Endothelial cell of umbilical vein (primary cell): ENCODE measurements around the gene SELP. TPM values are rescaled to one million over a fixed set of nuclear protein-coding genes. Genes with fewer than 3 reads are reported as not detected.
A peak's percentile ranks its signal among the peaks of the same experiment; 100 is the strongest.

Experiments used
- BruUV-seq: library from RNA; stranded (reverse); fragments of 400-500 nt; replicated peaks from 2 replicates; lab custom pipeline; 2021; lab: Mats Ljungman, UMichigan
- CTCF ChIA-PET: fragments of 300-600, 350-600 bp; sonication (Branson Sonifier 250); formaldehyde crosslinking; loops from one replicate; lab custom pipeline; 2021; ENCODE audit warnings: antibody characterized with exemption, inconsistent platforms; lab: Charles Lee
- POLR2A ChIA-PET: fragments of 300-600, 350-600 bp; sonication (Branson Sonifier 250); formaldehyde crosslinking; loops from one replicate; lab custom pipeline; 2021; ENCODE audit warnings: antibody characterized with exemption, inconsistent platforms; lab: Charles Lee
- DNase-seq: peaks from one replicate; pipeline ENCODE4 v3.0.0-alpha.2; 2011; ENCODE audit warnings: low read depth, low spot score
- FAIRE-seq: peaks from 2 replicates; lab custom pipeline; 2011; peaks lifted over from hg19 to GRCh38; lab: Jason Lieb, UNC
- H2AFZ ChIP-seq: 2 replicates; pipeline ENCODE4 v1.6.0; 2012; ENCODE audit warnings: low read depth, low read length, control low read depth, inconsistent platforms
- H3K27ac ChIP-seq: 2 replicates; pipeline ENCODE4 v1.5.1; 2011; ENCODE audit warnings: low read depth, mild to moderate bottlenecking, control low read depth, low read length, moderate library complexity; ENCODE audit not compliant: insufficient read depth
- H3K27me3 ChIP-seq, 2 experiments: 2 replicates each; pipeline versions ENCODE4 v1.6.0 to v1.6.1; 2011; ENCODE audit warnings: low read length in 2 of 2, mixed read lengths in 1 of 2; ENCODE audit not compliant: control insufficient read depth in 2 of 2, insufficient read depth in 2 of 2
- H3K36me3 ChIP-seq, 2 experiments: 2 replicates in 1 of 2; 3 replicates in 1 of 2; pipeline ENCODE4 v1.5.1; 2011; ENCODE audit warnings: low read length in 2 of 2, mild to moderate bottlenecking in 1 of 2, moderate library complexity in 1 of 2; ENCODE audit not compliant: control insufficient read depth in 2 of 2, insufficient read depth in 2 of 2; ENCODE audit errors: extremely low read depth in 1 of 2
- H3K4me1 ChIP-seq: 3 replicates; pipeline ENCODE4 v1.5.1; 2011; ENCODE audit warnings: mild to moderate bottlenecking, low read length; ENCODE audit not compliant: control insufficient read depth, insufficient read depth; ENCODE audit errors: extremely low read depth
- H3K4me2 ChIP-seq: 2 replicates; pipeline ENCODE4 v1.6.1; 2011; ENCODE audit warnings: low read length, control low read depth, mixed read lengths; ENCODE audit not compliant: insufficient read depth
- H3K4me3 ChIP-seq, 3 experiments: fragments of 200-600 bp in 1 of 3; sonication (generic), shearing (Covaris generic) in 1 of 3; replicated peaks in 1 of 3; 2 replicates each; pipeline ENCODE4 v1.5.1; 2011 to 2016; ENCODE audit warnings: control low read depth in 3 of 3, low read length in 3 of 3, mild to moderate bottlenecking in 2 of 3, inconsistent platforms in 1 of 3, low read depth in 1 of 3, moderate library complexity in 1 of 3; ENCODE audit not compliant: insufficient read depth in 1 of 3
- H3K79me2 ChIP-seq: 2 replicates; pipeline ENCODE4 v1.6.0; 2012; ENCODE audit warnings: low read length, inconsistent platforms; ENCODE audit not compliant: control insufficient read depth, insufficient read depth
- H3K9ac ChIP-seq: replicated peaks from 2 replicates; pipeline ENCODE3; 2011; ENCODE audit warnings: low read length, control low read depth; ENCODE audit not compliant: insufficient read depth; ENCODE audit errors: extremely low read depth
- H3K9me1 ChIP-seq: replicated peaks from 3 replicates; pipeline ENCODE4 v1.6.0; 2011; ENCODE audit warnings: mild to moderate bottlenecking, low read length; ENCODE audit not compliant: control insufficient read depth, insufficient read depth; ENCODE audit errors: extremely low read depth
- H3K9me3 ChIP-seq: replicated peaks from 2 replicates; pipeline ENCODE4 v1.5.1; 2012; ENCODE audit warnings: low read length, inconsistent platforms; ENCODE audit not compliant: control insufficient read depth, insufficient read depth
- H4K20me1 ChIP-seq: replicated peaks from 2 replicates; pipeline ENCODE3; 2011; ENCODE audit warnings: mild to moderate bottlenecking, low read length; ENCODE audit not compliant: control insufficient read depth, insufficient read depth; ENCODE audit errors: extremely low read depth
- EZH2 ChIP-seq: IDR thresholded peaks from 2 replicates; pipeline ENCODE4 v1.6.1; 2012; ENCODE audit warnings: borderline replicate concordance, low read depth, mild to moderate bottlenecking, moderate library complexity, low read length, inconsistent platforms; ENCODE audit not compliant: severe bottlenecking
- FOS ChIP-seq: IDR thresholded peaks from 2 replicates; pipeline ENCODE4 v1.6.1; 2011; ENCODE audit warnings: mild to moderate bottlenecking, low read length, moderate library complexity, borderline replicate concordance; ENCODE audit not compliant: insufficient read depth
- GATA2 ChIP-seq: IDR thresholded peaks from 2 replicates; pipeline ENCODE4 v1.7.0; 2011; ENCODE audit warnings: low read depth, mild to moderate bottlenecking, moderate library complexity, mixed read lengths, low read length; ENCODE audit not compliant: insufficient read length, insufficient read depth
- JUN ChIP-seq: IDR thresholded peaks from 2 replicates; pipeline ENCODE4 v1.6.1; 2011; ENCODE audit warnings: borderline replicate concordance, low read depth; ENCODE audit not compliant: insufficient read length, insufficient read depth
- MYC ChIP-seq: IDR thresholded peaks from one replicate; pipeline ENCODE4 v1.6.1; 2011; ENCODE audit warnings: mild to moderate bottlenecking, low read depth, low read length
- POLR2A ChIP-seq: IDR thresholded peaks from 2 replicates; pipeline ENCODE4 v1.6.1; 2012; ENCODE audit warnings: low read depth, mild to moderate bottlenecking, control low read depth, low read length
- POLR2AphosphoS5 ChIP-seq: IDR thresholded peaks from 2 replicates; pipeline ENCODE4 v1.6.1; 2012; ENCODE audit warnings: low read depth, mild to moderate bottlenecking, control low read depth, low read length, moderate library complexity; ENCODE audit not compliant: insufficient read depth
- dilution Hi-C: fragments of 300-500 bp; cut with MboI; formaldehyde crosslinking; loops from one replicate; pipeline ENCODE4 v1.15.0; 2019; ENCODE audit warnings: low sequenced_read_pairs; ENCODE audit not compliant: extremely low pct_ligation_motif_present
- intact Hi-C: fragments of 100-400 bp; cut with micrococcal nuclease; formaldehyde crosslinking; loops from one replicate; pipeline ENCODE4 v1.10.0; 2022
- polyA plus RNA-seq, 4 experiments: library from polyadenylated mRNA; depleted of rRNA in 3 of 4; stranded (reverse) in 3 of 4; unstranded in 1 of 4; fragments of >200 nt; gene quantifications; 2 replicates each; pipeline versions ENCODE4 v1.2.1 to v1.2.3, GENCODE V29; 2011 to 2012; ENCODE audit warnings: missing spikeins in 1 of 4
- total RNA-seq: library from RNA; stranded (reverse); gene quantifications from 2 replicates; pipeline ENCODE4 v1.2.3, GENCODE V29; 2021
- TF ChIP-seq, protein P1 (sequence below), 2 donors: IDR thresholded peaks; 1 replicate in 1 of 2; 2 replicates in 1 of 2; pipeline ENCODE4 v1.5.1; 2011; ENCODE audit warnings: low read length in 2 of 2, mild to moderate bottlenecking in 2 of 2, moderate library complexity in 2 of 2, control low read depth in 1 of 2, inconsistent platforms in 1 of 2, low read depth in 1 of 2; ENCODE audit not compliant: insufficient read depth in 1 of 2; ENCODE audit errors: extremely low read depth in 1 of 2
- TF ChIP-seq, protein P2 (sequence below): IDR thresholded peaks from 2 replicates; pipeline ENCODE4 v1.6.1; 2011; ENCODE audit not compliant: insufficient read depth, insufficient read length

SELP gene
- total and polyA plus RNA-seq, 2 donors (not counting 3 experiments of a cell fraction or from before 2014, with no cell fraction given) = 1.3 to 1.6 TPM

DNA sequence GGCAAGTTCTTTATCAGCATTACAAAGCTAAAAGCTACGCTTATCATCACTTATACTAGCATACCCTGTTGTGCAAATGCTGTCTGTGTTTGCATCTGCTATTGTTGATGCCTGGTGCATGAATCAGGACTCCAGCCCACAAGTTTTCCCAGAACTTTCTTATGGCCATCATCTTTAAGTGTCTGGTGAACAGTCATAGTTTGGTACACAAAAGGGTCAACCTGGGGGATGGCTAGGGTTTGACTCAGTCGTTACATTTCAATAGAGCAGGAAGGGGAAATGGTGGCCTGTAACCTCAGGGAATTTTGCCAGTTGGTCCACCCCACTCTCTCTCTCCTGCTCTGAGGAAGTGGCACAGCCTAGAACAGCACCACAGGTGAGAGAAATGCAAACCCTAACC lies 46.1 kb upstream of the SELP start:
- ChIA-PET CTCF (interaction anchor here (1.0 to 2.5 kb wide), 8 partner anchors 14 to 134 kb away, joined by 3 to 15 read pairs (median 4); no protein-coding TSS in a partner anchor), POLR2A (interaction anchor here (1.3 kb wide), 1 partner anchor 119 kb away, joined by 4 read pairs; the partner anchor contains the start of gene METTL18)
- H4K20me1 ChIP-seq = no peaks in the 10 kb centered on the region
- no peak overlapping the region for H3K9ac ChIP-seq
- H3K4me1 ChIP-seq = peaks cover 29% of the 10 kb centered on the region
- TF ChIP-seq POLR2A (peak; percentile 55), FOS (peak; percentile 99), MYC (no peak), POLR2AphosphoS5 (peak; percentile 80), JUN (peak; percentile 58), EZH2 (no peak), GATA2 (peak; percentile 95)
- TF ChIP-seq, protein P1, sequence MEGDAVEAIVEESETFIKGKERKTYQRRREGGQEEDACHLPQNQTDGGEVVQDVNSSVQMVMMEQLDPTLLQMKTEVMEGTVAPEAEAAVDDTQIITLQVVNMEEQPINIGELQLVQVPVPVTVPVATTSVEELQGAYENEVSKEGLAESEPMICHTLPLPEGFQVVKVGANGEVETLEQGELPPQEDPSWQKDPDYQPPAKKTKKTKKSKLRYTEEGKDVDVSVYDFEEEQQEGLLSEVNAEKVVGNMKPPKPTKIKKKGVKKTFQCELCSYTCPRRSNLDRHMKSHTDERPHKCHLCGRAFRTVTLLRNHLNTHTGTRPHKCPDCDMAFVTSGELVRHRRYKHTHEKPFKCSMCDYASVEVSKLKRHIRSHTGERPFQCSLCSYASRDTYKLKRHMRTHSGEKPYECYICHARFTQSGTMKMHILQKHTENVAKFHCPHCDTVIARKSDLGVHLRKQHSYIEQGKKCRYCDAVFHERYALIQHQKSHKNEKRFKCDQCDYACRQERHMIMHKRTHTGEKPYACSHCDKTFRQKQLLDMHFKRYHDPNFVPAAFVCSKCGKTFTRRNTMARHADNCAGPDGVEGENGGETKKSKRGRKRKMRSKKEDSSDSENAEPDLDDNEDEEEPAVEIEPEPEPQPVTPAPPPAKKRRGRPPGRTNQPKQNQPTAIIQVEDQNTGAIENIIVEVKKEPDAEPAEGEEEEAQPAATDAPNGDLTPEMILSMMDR (IDR thresholded peaks at IDR 0.05; ENCODE audit: extremely low read depth in 1 of 2, insufficient read depth in 1 of 2, low read depth in 1 of 2, low read length in 2 of 2) = no peak
- TF ChIP-seq, protein P2, sequence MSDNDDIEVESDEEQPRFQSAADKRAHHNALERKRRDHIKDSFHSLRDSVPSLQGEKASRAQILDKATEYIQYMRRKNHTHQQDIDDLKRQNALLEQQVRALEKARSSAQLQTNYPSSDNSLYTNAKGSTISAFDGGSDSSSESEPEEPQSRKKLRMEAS = no peak
- DNase-seq = peak; percentile 93
- H3K79me2 ChIP-seq = no peaks in the 10 kb centered on the region
- H3K27me3 ChIP-seq = no peaks in the 10 kb centered on the region
- no peak overlapping the region for H3K4me3 ChIP-seq
- peak overlapping the region; percentile 44 for H3K4me2 ChIP-seq
- intact Hi-C loops = loop anchor here (1.0 kb wide), 2 partner anchors 36 to 75 kb away; no protein-coding TSS in a partner anchor
- dilution Hi-C loops = no loop called here
- no peaks in the 10 kb centered on the region for H3K9me1 ChIP-seq
- H3K36me3 ChIP-seq = no peaks in the 10 kb centered on the region
- no TSS peak for BruUV-seq
- peak overlapping the region; percentile 34 for H3K27ac ChIP-seq
- no peaks in the 10 kb centered on the region for H3K9me3 ChIP-seq
- FAIRE-seq = peak; percentile 89
- H2AFZ ChIP-seq = no peak overlapping the region
